SK-N-SH (cell line): ENCODE data around the gene ARHGAP42. TPM values are rescaled to one million over a fixed set of nuclear protein-coding genes. Genes with fewer than 3 reads are reported as not detected.

Source experiments
- CTCF ChIA-PET: fragments of 300-600, 350-600 bp; formaldehyde crosslinking; extraction: SDS; loops from one replicate; lab custom pipeline; 2021; lab: Yijun Ruan, JAX
- POLR2A ChIA-PET: fragments of 350-600 bp; sonication (Branson Sonifier 250); formaldehyde crosslinking; extraction: SDS; loops from one replicate; lab custom pipeline; 2020; ENCODE audit warnings: antibody characterized with exemption, inconsistent platforms; lab: Yijun Ruan, JAX
- DNase-seq: peaks from one replicate; pipeline ENCODE4 v3.0.0; 2012
- H2AFZ ChIP-seq: fragments of 200-600 bp; sonication (generic); 2 replicates; pipeline ENCODE4 v1.8.1; 2016; ENCODE audit warnings: antibody characterized with exemption, mild to moderate bottlenecking, low read depth
- H3F3A ChIP-seq: fragments of 200-600 bp; sonication (generic); replicated peaks from 2 replicates; pipeline ENCODE3; 2016; ENCODE audit warnings: antibody characterized with exemption, mild to moderate bottlenecking; ENCODE audit not compliant: insufficient read depth
- H3K27ac ChIP-seq, 2 experiments: fragments of 200-500 bp in 1 of 2; fragments of 200-600 bp in 1 of 2; sonication (Bioruptor generic) in 1 of 2; sonication (generic), shearing (Covaris generic) in 1 of 2; 2 replicates each; pipeline versions ENCODE4 v1.5.1 to v1.6.1; 2014 to 2016; ENCODE audit warnings: low read depth in 2 of 2, inconsistent platforms in 1 of 2, low read length in 1 of 2, mild to moderate bottlenecking in 1 of 2, mixed read lengths in 1 of 2
- H3K27me3 ChIP-seq: fragments of 200-600 bp; sonication (generic), shearing (Covaris generic); 2 replicates; pipeline ENCODE4 v1.6.1; 2016; ENCODE audit warnings: mixed run types; ENCODE audit not compliant: insufficient read depth
- H3K36me3 ChIP-seq, 2 experiments: fragments of 200-500 bp in 1 of 2; fragments of 200-600 bp in 1 of 2; sonication (Bioruptor generic) in 1 of 2; sonication (generic) in 1 of 2; replicated peaks in 1 of 2; 2 replicates each; pipeline versions ENCODE3 to v1.5.1; 2014 to 2016; ENCODE audit warnings: low read length in 1 of 2, mild to moderate bottlenecking in 1 of 2; ENCODE audit not compliant: insufficient read depth in 2 of 2, control insufficient read depth in 1 of 2
- H3K4me1 ChIP-seq, 2 experiments: fragments of 200-500 bp in 1 of 2; fragments of 200-600 bp in 1 of 2; sonication (Bioruptor generic) in 1 of 2; sonication (generic), shearing (Covaris generic) in 1 of 2; 2 replicates each; pipeline versions ENCODE4 v1.5.1 to v1.6.1; 2014 to 2016; ENCODE audit warnings: low read depth in 1 of 2, low read length in 1 of 2, mixed run types in 1 of 2; ENCODE audit not compliant: insufficient read depth in 2 of 2, control insufficient read depth in 1 of 2
- H3K4me2 ChIP-seq: fragments of 200-600 bp; sonication (generic), shearing (Covaris generic); 2 replicates; pipeline ENCODE4 v1.6.1; 2017; ENCODE audit warnings: mixed run types
- H3K4me3 ChIP-seq, 2 experiments: fragments of 200-500 bp in 1 of 2; fragments of 200-600 bp in 1 of 2; sonication (Bioruptor generic) in 1 of 2; sonication (generic), shearing (Covaris generic) in 1 of 2; 2 replicates each; pipeline versions ENCODE4 v1.5.1 to v1.8.1; 2014 to 2016; ENCODE audit warnings: low read depth in 2 of 2, inconsistent platforms in 1 of 2, low read length in 1 of 2, mild to moderate bottlenecking in 1 of 2, mixed read lengths in 1 of 2, moderate library complexity in 1 of 2
- H3K79me2 ChIP-seq: fragments of 200-600 bp; sonication (generic); 2 replicates; pipeline ENCODE4 v1.8.1; 2017; ENCODE audit warnings: mild to moderate bottlenecking; ENCODE audit not compliant: insufficient read depth
- H3K9ac ChIP-seq: fragments of 200-600 bp; sonication (generic); 2 replicates; pipeline ENCODE4 v1.6.1; 2017; ENCODE audit warnings: mixed run types
- H3K9me2 ChIP-seq: fragments of 200-600 bp; sonication (generic); 2 replicates; pipeline ENCODE4 v1.6.1; 2017; ENCODE audit warnings: mixed run types
- H3K9me3 ChIP-seq: fragments of 200-600 bp; sonication (generic); 2 replicates; pipeline ENCODE4 v1.6.1; 2017; ENCODE audit warnings: mixed run types, mild to moderate bottlenecking, moderate library complexity
- H4K20me1 ChIP-seq: fragments of 200-600 bp; sonication (generic); 2 replicates; pipeline ENCODE4 v1.6.1; 2017; ENCODE audit warnings: mild to moderate bottlenecking, mixed run types; ENCODE audit not compliant: insufficient read depth
- ELF1 ChIP-seq: IDR thresholded peaks from 2 replicates; pipeline ENCODE4 v1.4.0; 2012
- FOSL2 ChIP-seq: IDR thresholded peaks from 2 replicates; pipeline ENCODE4 v1.4.0; 2012; ENCODE audit warnings: low read depth, mild to moderate bottlenecking, moderate library complexity, borderline replicate concordance
- FOXJ3 ChIP-seq: sonication (generic); formaldehyde crosslinking; IDR thresholded peaks from 2 replicates; pipeline ENCODE4 v1.5.1; 2020; ENCODE audit warnings: mild to moderate bottlenecking, missing genetic modification reagents
- FOXM1 ChIP-seq: IDR thresholded peaks from 2 replicates; pipeline ENCODE4 v1.4.0; 2012; ENCODE audit warnings: low read depth, mild to moderate bottlenecking
- JUND ChIP-seq: IDR thresholded peaks from 2 replicates; pipeline ENCODE4 v1.4.0; 2012
- MEF2A ChIP-seq: IDR thresholded peaks from 2 replicates; pipeline ENCODE4 v1.4.0; 2012; ENCODE audit warnings: low read depth, borderline replicate concordance
- MXI1 ChIP-seq: IDR thresholded peaks from 2 replicates; pipeline ENCODE4 v1.6.1; 2012; ENCODE audit warnings: mild to moderate bottlenecking, low read depth, low read length, improper control_type of control experiment
- NFIC ChIP-seq: IDR thresholded peaks from 2 replicates; pipeline ENCODE4 v1.4.0; 2012; ENCODE audit warnings: borderline replicate concordance
- NRF1 ChIP-seq: IDR thresholded peaks from 2 replicates; pipeline ENCODE4 v1.6.1; 2012; ENCODE audit warnings: low read depth, mild to moderate bottlenecking, low read length
- RCOR1 ChIP-seq: fragments of 150-350 bp; IDR thresholded peaks from 2 replicates; pipeline ENCODE4 v1.6.1; 2017; ENCODE audit warnings: antibody characterized with exemption, low read length
- RXRA ChIP-seq: IDR thresholded peaks from 2 replicates; pipeline ENCODE4 v1.4.0; 2012; ENCODE audit warnings: low read depth, mild to moderate bottlenecking, borderline replicate concordance
- SIN3A ChIP-seq: IDR thresholded peaks from 2 replicates; pipeline ENCODE4 v1.6.1; 2012; ENCODE audit warnings: low read depth, mild to moderate bottlenecking, low read length, moderate library complexity, borderline replicate concordance
- SMC3 ChIP-seq: IDR thresholded peaks from 2 replicates; pipeline ENCODE4 v1.6.1; 2012; ENCODE audit warnings: low read depth, low read length, improper control_type of control experiment
- TEAD4 ChIP-seq: IDR thresholded peaks from 2 replicates; pipeline ENCODE4 v1.4.0; 2012; ENCODE audit warnings: mild to moderate bottlenecking, borderline replicate concordance; ENCODE audit not compliant: insufficient read depth
- WGBS: methylation state at CpG from one replicate; pipeline ENCODE4 v1.1.6; 2017; ENCODE audit warnings: low lambda C conversion rate; 5-methylcytosine and 5-hydroxymethylcytosine counted together
- polyA plus RNA-seq, 3 experiments: library from polyadenylated mRNA; depleted of rRNA; stranded (reverse); fragments of >200 nt; gene quantifications; 2 replicates each; pipeline ENCODE4 v1.2.3, GENCODE V29; 2012
- TF ChIP-seq, protein P1 (sequence below): IDR thresholded peaks from 2 replicates; pipeline ENCODE4 v1.6.1; 2012; ENCODE audit warnings: mild to moderate bottlenecking, low read depth, low read length, moderate library complexity
- TF ChIP-seq, protein P2 (sequence below): IDR thresholded peaks from 2 replicates; pipeline ENCODE4 v1.4.0; 2012; ENCODE audit warnings: low read depth, borderline replicate concordance
- TF ChIP-seq, protein P3 (sequence below): fragments of 150-350 bp; IDR thresholded peaks from 2 replicates; pipeline ENCODE4 v1.6.1; 2017; ENCODE audit warnings: antibody characterized with exemption, low read length, low read depth, borderline replicate concordance
- TF ChIP-seq, protein P4 (sequence below): fragments of 200-600 bp; sonication (generic); IDR thresholded peaks from 2 replicates; pipeline ENCODE4 v1.6.1; 2017; ENCODE audit warnings: antibody characterized with exemption, mild to moderate bottlenecking, moderate library complexity
- TF ChIP-seq, protein P5 (sequence below): IDR thresholded peaks from 2 replicates; pipeline ENCODE4 v1.4.0; 2012; ENCODE audit warnings: low read depth

Gene ARHGAP42
- polyA plus RNA-seq, 1 of the 3 experiments (the other 2 are of a cell fraction): 0.02 TPM

DNA sequence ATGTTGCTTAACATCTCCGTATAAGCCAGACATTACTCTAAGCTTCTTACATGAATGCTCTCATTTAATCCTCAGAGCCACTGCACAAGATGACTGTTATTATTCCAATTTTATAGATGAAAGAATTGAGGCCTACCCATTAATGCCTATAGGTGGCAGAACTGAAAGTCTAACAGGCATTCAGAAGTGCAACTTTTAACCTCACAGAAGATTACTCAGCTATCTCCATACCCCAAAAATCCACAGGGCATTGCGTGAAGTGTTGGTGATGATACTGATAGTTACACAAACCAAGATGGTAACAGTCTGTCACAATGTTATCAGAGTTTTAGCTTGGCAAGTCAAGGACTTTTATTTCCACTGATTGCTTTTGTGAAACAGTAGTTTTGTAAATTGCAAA lies 130.5 kb downstream of the ARHGAP42 start:
- TF ChIP-seq FOXM1 (no peak), NRF1 (no peak)
- TF ChIP-seq, protein P1, sequence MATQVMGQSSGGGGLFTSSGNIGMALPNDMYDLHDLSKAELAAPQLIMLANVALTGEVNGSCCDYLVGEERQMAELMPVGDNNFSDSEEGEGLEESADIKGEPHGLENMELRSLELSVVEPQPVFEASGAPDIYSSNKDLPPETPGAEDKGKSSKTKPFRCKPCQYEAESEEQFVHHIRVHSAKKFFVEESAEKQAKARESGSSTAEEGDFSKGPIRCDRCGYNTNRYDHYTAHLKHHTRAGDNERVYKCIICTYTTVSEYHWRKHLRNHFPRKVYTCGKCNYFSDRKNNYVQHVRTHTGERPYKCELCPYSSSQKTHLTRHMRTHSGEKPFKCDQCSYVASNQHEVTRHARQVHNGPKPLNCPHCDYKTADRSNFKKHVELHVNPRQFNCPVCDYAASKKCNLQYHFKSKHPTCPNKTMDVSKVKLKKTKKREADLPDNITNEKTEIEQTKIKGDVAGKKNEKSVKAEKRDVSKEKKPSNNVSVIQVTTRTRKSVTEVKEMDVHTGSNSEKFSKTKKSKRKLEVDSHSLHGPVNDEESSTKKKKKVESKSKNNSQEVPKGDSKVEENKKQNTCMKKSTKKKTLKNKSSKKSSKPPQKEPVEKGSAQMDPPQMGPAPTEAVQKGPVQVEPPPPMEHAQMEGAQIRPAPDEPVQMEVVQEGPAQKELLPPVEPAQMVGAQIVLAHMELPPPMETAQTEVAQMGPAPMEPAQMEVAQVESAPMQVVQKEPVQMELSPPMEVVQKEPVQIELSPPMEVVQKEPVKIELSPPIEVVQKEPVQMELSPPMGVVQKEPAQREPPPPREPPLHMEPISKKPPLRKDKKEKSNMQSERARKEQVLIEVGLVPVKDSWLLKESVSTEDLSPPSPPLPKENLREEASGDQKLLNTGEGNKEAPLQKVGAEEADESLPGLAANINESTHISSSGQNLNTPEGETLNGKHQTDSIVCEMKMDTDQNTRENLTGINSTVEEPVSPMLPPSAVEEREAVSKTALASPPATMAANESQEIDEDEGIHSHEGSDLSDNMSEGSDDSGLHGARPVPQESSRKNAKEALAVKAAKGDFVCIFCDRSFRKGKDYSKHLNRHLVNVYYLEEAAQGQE: no peak
- TF ChIP-seq, all 33 proteins: peak for 0
- POLR2A ChIA-PET: no interaction called here
- no peak overlapping the region for H3K9ac ChIP-seq

DNA sequence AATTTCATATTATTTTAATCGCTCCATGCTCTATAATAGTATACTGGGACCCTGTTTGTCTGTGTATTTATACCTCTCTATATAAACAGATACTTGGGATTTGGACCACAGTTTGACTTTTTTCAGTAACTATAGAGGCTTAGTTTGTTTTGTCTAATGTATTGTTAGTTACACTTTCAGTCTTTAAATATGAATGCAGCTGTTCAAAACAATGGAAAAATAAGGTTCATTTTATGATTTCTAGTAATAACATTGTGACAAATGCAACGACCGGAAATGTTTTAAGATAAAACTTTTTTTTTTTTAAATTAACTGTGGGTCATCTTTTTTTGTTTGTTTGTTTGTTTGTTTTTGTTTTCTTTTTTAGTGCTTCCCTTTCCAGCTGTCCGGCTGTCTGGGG lies 133.5 kb downstream of the ARHGAP42 start:
- Histone ChIP-seq H3K27ac (no peak overlapping the region), H3F3A (no peaks in the 10 kb centered on the region), H3K4me1 (no peaks in the 10 kb centered on the region; a peak in 1 of 4 replicates), H3K36me3 (no peaks in the 10 kb centered on the region), H3K9ac (no peak overlapping the region), H4K20me1 (no peaks in the 10 kb centered on the region), H2AFZ (no peak overlapping the region), H3K27me3 (no peaks in the 10 kb centered on the region; the same call in 1 of the 2 replicates), H3K4me3 (no peak overlapping the region), H3K79me2 (no peaks in the 10 kb centered on the region), H3K9me2 (no peaks in the 10 kb centered on the region), H3K4me2 (no peak overlapping the region), H3K9me3 (no peaks in the 10 kb centered on the region)
- no peak for DNase-seq
- POLR2A ChIA-PET: no interaction called here
- CTCF ChIA-PET: no interaction called here
- 20% methylated on average over 4 of the region's 4 CpGs for WGBS
- TF ChIP-seq NFIC (no peak), MXI1 (no peak), ELF1 (no peak), MEF2A (no peak), FOXJ3 (CRISPR knock-in tag) (no peak), RCOR1 (no peak), JUND (no peak), FOSL2 (no peak), SMC3 (no peak), TEAD4 (no peak), RXRA (no peak), SIN3A (no peak), FOXM1 (no peak)
- TF ChIP-seq, protein P2, sequence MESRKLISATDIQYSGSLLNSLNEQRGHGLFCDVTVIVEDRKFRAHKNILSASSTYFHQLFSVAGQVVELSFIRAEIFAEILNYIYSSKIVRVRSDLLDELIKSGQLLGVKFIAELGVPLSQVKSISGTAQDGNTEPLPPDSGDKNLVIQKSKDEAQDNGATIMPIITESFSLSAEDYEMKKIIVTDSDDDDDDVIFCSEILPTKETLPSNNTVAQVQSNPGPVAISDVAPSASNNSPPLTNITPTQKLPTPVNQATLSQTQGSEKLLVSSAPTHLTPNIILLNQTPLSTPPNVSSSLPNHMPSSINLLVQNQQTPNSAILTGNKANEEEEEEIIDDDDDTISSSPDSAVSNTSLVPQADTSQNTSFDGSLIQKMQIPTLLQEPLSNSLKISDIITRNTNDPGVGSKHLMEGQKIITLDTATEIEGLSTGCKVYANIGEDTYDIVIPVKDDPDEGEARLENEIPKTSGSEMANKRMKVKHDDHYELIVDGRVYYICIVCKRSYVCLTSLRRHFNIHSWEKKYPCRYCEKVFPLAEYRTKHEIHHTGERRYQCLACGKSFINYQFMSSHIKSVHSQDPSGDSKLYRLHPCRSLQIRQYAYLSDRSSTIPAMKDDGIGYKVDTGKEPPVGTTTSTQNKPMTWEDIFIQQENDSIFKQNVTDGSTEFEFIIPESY: no peak
- TF ChIP-seq, protein P3, sequence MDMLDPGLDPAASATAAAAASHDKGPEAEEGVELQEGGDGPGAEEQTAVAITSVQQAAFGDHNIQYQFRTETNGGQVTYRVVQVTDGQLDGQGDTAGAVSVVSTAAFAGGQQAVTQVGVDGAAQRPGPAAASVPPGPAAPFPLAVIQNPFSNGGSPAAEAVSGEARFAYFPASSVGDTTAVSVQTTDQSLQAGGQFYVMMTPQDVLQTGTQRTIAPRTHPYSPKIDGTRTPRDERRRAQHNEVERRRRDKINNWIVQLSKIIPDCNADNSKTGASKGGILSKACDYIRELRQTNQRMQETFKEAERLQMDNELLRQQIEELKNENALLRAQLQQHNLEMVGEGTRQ: no peak
- TF ChIP-seq, protein P4, sequence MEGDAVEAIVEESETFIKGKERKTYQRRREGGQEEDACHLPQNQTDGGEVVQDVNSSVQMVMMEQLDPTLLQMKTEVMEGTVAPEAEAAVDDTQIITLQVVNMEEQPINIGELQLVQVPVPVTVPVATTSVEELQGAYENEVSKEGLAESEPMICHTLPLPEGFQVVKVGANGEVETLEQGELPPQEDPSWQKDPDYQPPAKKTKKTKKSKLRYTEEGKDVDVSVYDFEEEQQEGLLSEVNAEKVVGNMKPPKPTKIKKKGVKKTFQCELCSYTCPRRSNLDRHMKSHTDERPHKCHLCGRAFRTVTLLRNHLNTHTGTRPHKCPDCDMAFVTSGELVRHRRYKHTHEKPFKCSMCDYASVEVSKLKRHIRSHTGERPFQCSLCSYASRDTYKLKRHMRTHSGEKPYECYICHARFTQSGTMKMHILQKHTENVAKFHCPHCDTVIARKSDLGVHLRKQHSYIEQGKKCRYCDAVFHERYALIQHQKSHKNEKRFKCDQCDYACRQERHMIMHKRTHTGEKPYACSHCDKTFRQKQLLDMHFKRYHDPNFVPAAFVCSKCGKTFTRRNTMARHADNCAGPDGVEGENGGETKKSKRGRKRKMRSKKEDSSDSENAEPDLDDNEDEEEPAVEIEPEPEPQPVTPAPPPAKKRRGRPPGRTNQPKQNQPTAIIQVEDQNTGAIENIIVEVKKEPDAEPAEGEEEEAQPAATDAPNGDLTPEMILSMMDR: no peak
- TF ChIP-seq, protein P5, sequence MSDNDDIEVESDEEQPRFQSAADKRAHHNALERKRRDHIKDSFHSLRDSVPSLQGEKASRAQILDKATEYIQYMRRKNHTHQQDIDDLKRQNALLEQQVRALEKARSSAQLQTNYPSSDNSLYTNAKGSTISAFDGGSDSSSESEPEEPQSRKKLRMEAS: no peak

More for the DNA sequence above, 130.5 kb downstream of the ARHGAP42 start:
- no peak overlapping the region; the same call in 1 of the 2 replicates for H2AFZ ChIP-seq
- no peaks in the 10 kb centered on the region; a peak in 1 of 4 replicates for H3K4me1 ChIP-seq
- H3K4me2 ChIP-seq: no peak overlapping the region
- no peak for DNase-seq
- 42% methylated on average over 2 of the region's 2 CpGs for WGBS
- CTCF ChIA-PET: no interaction called here
- peaks cover 3% of the 10 kb centered on the region; the same call in 1 of the 2 replicates for H3K27me3 ChIP-seq
- no peak overlapping the region for H3K4me3 ChIP-seq
- H3K27ac ChIP-seq: no peak overlapping the region
- no peaks in the 10 kb centered on the region for H3K9me3 ChIP-seq
- no peaks in the 10 kb centered on the region for H3K36me3 ChIP-seq
- no peaks in the 10 kb centered on the region for H3K9me2 ChIP-seq
- no peaks in the 10 kb centered on the region for H3F3A ChIP-seq
- no peaks in the 10 kb centered on the region for H3K79me2 ChIP-seq
- H4K20me1 ChIP-seq: no peaks in the 10 kb centered on the region
